GM12891 (cell line): ENCODE results near the gene BCAN.
A peak's percentile ranks its signal among the peaks of the same experiment; 100 is the strongest.
"Not testable (repeated sequence)": the region's sequence is repeated elsewhere in the genome, so short reads cannot be mapped to it uniquely, and the experiment has no call there.

Experiments
- DNase-seq: peaks from one replicate; pipeline ENCODE4 v3.0.0; 2011; ENCODE audit warnings: low spot score; ENCODE audit not compliant: insufficient read length
- FAIRE-seq: peaks from 2 replicates; lab custom pipeline; 2011; peaks lifted over from hg19 to GRCh38; lab: Jason Lieb, UNC
- PAX5 ChIP-seq: IDR thresholded peaks from 2 replicates; pipeline ENCODE4 v1.6.1; 2011; ENCODE audit warnings: low read length, moderate library complexity, mild to moderate bottlenecking; ENCODE audit not compliant: insufficient read depth, severe bottlenecking
- POLR2A ChIP-seq: IDR thresholded peaks from 2 replicates; pipeline ENCODE4 v1.6.1; 2011; ENCODE audit warnings: low read depth, low read length, control low read depth
- POLR2AphosphoS5 ChIP-seq: IDR thresholded peaks from 2 replicates; pipeline ENCODE4 v1.6.1; 2011; ENCODE audit warnings: low read depth, low read length, control low read depth
- POU2F2 ChIP-seq: IDR thresholded peaks from 2 replicates; pipeline ENCODE4 v1.6.1; 2011; ENCODE audit warnings: low read depth, mild to moderate bottlenecking, control low read depth, low read length, moderate library complexity
- SPI1 ChIP-seq: IDR thresholded peaks from 2 replicates; pipeline ENCODE4 v1.6.1; 2011; ENCODE audit warnings: low read depth, low read length, control low read depth
- TAF1 ChIP-seq: IDR thresholded peaks from 2 replicates; pipeline ENCODE4 v1.6.1; 2011; ENCODE audit warnings: low read depth, low read length, control low read depth

BCAN gene

GRCh38 chr1:156600733-156601121 is 41.2 kb upstream of the BCAN start:
- no peak for FAIRE-seq
- TF ChIP-seq POU2F2, result no peak
- TF ChIP-seq POLR2AphosphoS5, result no peak
- TF ChIP-seq PAX5, result no peak
- TF ChIP-seq POLR2A, result no peak
- TF ChIP-seq TAF1, result no peak
- TF ChIP-seq SPI1, result no peak
- DNase-seq, result no peak

DNA sequence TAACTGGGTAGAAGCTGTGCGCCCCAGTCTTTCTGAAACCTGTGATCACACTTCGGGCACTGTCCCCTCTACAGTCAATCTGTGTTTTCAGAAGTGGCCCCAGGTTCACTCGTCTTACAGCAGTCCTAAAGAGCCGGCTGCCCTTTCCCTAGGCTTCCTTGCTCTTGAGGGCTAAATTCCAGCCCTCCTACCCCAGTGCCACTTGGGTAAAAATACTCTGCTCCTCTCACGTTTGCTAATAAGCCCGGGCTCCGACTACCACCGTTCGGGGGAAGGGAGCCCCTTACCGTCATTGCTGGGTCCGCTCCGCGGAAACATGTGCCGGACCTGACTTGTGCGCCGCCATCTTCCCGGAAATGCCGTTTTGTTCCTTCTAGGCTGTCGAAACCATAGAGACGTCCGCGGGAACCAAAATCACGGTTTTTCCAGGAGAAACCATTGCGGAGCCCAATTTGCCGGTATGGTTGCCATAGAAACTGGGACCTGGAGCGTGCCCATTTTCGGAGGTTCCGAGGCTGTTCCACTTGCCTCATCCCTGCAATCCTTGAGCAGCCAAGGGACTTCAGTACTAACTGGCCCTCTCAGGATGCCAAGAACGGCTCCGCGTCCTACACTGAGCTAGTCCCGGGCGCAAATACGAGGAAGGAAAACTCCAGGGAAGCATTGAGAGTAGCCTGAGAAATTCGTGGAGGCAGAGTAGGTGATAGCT is 40.6 kb upstream of the BCAN start, which contains the start of gene GPATCH4:
TSS of gene GPATCH4 (minus strand) at position 358 of the 709 bp plus-strand sequence.
- FAIRE-seq (peak; percentile 76), DNase-seq (no peak)
- TF ChIP-seq SPI1 (no peak), POLR2A (peak; percentile 91), PAX5 (no peak), POLR2AphosphoS5 (peak; percentile 90), POU2F2 (peak; percentile 75), TAF1 (peak; percentile 97)

GRCh38 chr1:156601892-156602291 is 40.0 kb upstream of the BCAN start:
- DNase-seq, result no peak
- no peak for FAIRE-seq
- no peak for TF ChIP-seq POLR2AphosphoS5
- TF ChIP-seq TAF1, result no peak
- TF ChIP-seq PAX5, result peak; percentile 24
- TF ChIP-seq POLR2A, result no peak
- no peak for TF ChIP-seq SPI1
- TF ChIP-seq POU2F2, result no peak

DNA sequence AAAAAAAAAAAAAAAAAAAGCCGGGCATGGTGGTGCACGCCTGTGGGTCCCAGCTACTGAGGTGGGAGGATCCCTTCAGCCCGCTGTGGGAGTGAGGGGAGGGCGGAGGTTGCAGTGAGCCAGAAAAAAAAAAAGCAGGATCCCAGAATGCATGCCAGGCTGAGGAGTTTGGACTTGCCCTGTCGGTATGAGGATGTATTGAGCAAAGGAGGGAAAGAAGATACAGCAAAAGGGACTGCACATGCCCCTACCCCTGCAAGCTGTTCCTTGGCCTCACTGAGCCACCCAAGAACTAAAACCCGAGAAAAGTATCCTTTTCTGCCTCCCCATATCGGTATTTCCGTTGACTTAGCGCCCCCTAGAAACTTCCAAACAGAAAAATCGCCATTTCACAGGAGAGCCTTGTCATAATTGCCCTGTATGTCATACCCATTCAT is 39.3 kb upstream of the BCAN start:
- FAIRE-seq (no peak), DNase-seq (no peak)
- TF ChIP-seq POLR2A (no peak), TAF1 (no peak), POU2F2 (no peak), SPI1 (no peak), PAX5 (no peak), POLR2AphosphoS5 (no peak)

- DNase-seq, FAIRE-seq: not testable (repeated sequence)
These were observed 34.6 kb upstream of the BCAN start for GRCh38 chr1:156607344-156607743.

DNA sequence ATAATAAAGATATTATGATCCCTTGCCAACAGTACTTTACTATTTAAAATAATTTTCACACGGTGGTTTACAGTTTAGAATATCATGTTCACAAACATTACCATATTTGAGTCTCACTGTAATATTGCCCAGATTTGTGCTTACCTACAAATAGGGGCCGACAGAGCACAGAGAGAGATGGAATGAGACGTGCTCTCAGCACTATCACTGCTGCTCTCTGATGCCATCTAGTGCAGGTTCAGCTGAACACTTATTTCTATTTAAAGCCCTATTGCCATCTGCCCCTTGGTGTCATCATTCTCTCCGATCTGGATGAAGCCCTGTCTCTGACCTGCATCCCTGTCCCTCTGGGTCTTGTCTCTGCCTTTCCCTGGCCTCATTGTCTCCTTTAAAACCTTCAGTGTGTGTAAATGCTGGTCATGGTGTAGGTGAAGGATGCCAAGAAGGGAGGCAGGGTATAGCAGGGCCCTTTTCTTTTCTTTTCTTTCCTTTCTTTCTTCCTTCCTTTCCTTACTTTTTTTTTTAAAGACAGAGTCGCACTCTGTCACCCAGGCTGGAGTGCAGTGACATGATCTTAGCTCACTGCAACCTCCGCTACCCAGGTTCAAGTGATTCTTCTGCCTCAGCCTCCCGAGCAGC is 33.8 kb upstream of the BCAN start:
- DNase-seq (no peak), FAIRE-seq (peak; percentile 90)
- TF ChIP-seq POLR2A (no peak), POLR2AphosphoS5 (no peak), SPI1 (no peak), POU2F2 (no peak), TAF1 (no peak), PAX5 (no peak)

DNA sequence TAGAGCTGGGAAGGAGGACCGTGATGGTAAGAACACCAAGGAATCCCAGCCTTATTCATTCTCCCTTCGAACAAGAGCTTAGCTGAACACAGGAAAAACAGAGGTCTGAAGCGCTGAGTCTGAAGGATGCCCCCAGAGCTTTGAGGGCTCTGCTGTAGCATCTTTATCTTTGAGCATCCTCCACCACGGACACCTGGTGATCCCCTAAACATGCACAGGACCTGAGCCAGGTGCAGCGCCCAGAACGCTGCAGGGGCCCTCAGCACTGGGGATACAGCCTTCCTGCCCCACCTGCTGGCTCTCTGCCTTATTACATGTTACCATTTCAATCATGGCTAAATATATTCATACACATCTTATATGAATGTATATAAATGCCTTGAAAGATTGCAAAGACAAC is 32.9 kb upstream of the BCAN start:
- no peak for TF ChIP-seq TAF1
- TF ChIP-seq POU2F2, result 0 out of 2 replicates have a peak, but pooled peaks have one; percentile 22
- no peak for TF ChIP-seq POLR2AphosphoS5
- TF ChIP-seq POLR2A, result no peak
- TF ChIP-seq PAX5, result no peak
- FAIRE-seq (peak; percentile 69), DNase-seq (no peak)

DNA sequence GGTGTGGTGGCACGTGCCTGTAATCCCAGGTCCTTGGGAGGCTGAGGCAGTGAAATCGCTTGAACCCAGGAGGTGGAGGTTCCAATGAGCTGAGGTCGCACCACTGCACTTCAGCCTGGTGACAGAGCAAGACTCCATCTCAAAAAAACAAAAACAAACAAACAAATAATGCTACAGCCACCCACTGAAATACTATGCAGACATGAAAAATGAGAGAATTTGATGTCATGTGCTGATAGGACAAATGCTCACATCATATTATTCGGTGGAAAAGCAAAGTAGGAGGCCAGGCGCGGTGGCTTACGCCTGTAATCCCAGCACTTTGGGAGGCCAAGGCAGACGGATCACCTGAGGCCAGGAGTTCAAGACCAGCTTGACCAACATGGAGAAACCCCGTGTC is 31.8 kb upstream of the BCAN start:
- not testable (repeated sequence) for DNase-seq

GRCh38 chr1:156612666-156613065 is 29.3 kb upstream of the BCAN start:
- DNase-seq (no peak), FAIRE-seq (no peak)
- no peak for TF ChIP-seq POU2F2
- no peak for TF ChIP-seq PAX5
- TF ChIP-seq SPI1, result no peak
- TF ChIP-seq TAF1, result no peak
- no peak for TF ChIP-seq POLR2A
- no peak for TF ChIP-seq POLR2AphosphoS5

More for the DNA sequence above, 31.8 kb upstream of the BCAN start:
- FAIRE-seq, result not testable (repeated sequence)

DNA sequence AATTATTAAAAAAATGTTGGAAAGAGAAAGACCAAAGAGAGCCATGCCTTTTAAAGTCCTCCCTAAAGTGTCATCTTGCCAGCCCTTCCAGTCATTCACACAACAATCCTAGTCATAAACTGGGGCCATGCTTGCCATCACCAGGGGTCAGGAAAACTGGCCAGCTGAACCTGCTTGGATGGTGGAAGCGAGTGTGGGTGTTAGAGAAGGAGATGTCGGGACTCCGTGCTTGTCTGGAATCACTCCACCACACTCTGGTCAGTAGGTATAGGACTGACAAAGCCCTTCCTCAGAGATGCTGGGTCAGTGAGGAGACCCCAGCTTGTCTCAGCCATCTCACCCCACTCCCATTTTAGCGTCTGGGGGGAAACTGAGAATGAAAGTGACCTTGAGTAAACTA is 26.0 kb upstream of the BCAN start:
- TF ChIP-seq TAF1, result no peak
- no peak for TF ChIP-seq POLR2A
- TF ChIP-seq SPI1, result no peak
- no peak for TF ChIP-seq POLR2AphosphoS5
- TF ChIP-seq PAX5, result no peak
- TF ChIP-seq POU2F2, result no peak
- FAIRE-seq (no peak), DNase-seq (no peak)

DNA sequence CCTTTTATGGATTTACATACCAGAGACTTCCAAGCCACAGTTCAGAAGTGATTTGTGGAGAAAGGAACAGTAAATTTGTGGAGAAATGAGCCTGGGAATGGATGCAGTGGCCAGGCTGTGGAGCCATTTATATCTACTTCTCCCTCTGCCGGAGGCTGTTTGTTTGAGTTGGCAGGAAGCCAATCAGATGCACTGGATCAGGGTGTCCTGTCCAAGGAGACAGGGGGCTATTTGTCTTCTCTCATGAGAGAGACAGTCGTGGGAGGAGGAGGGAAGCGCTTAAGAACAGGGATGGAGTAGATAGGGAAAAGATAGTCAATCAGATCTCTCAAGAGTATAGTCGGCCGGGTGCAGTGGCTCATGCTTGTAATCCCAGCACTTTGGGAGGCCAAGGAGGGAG is 25.5 kb upstream of the BCAN start:
- FAIRE-seq (no peak), DNase-seq (no peak)
- TF ChIP-seq SPI1 (no peak), TAF1 (no peak), POLR2A (no peak), POU2F2 (no peak)
